DOHH2 (cell line): ENCODE measurements around the gene TMEM217.

Source experiments
- EZH2phosphoT487 ChIP-seq: fragments of 200-600 bp; sonication (generic); IDR thresholded peaks from 2 replicates; pipeline ENCODE4 v1.6.1; 2017; ENCODE audit warnings: borderline replicate concordance, mild to moderate bottlenecking, antibody characterized with exemption, low read length, moderate library complexity, mixed read lengths
- TF ChIP-seq, protein P1 (sequence below): fragments of 200-600 bp; sonication (generic); IDR thresholded peaks from one replicate; pipeline ENCODE4 v1.5.1; 2014; ENCODE audit warnings: antibody characterized with exemption, mild to moderate bottlenecking, low read depth, low read length; ENCODE audit not compliant: poor library complexity, severe bottlenecking

DNA sequence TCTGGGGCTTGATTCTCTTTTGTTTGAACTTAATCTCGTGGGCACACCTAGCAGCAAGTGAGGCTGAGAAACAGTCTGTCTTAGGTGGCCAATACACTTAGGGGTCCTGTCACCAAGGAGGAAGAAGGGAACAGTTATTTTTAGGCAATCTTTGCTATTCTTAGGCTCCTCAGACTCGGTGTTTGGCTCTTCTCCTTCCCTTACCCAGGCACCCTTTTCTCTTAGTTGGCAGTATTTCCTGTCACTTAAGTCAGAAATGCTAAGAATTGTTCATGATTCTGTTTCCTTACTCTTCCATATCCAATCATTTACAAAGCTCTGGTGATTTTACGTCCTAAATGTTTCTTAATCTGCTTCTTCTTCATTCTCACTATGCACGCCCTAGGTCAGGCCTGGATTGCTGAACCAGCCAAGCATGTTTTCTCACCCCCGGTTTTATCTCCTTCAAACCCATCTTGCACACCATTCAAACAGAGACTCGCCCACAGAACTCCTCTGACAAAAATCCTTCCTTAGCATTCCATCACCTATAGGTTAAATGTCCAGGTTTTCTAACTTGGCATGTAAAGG is 45.2 kb upstream of the TMEM217 start:
- TF ChIP-seq, protein P1, sequence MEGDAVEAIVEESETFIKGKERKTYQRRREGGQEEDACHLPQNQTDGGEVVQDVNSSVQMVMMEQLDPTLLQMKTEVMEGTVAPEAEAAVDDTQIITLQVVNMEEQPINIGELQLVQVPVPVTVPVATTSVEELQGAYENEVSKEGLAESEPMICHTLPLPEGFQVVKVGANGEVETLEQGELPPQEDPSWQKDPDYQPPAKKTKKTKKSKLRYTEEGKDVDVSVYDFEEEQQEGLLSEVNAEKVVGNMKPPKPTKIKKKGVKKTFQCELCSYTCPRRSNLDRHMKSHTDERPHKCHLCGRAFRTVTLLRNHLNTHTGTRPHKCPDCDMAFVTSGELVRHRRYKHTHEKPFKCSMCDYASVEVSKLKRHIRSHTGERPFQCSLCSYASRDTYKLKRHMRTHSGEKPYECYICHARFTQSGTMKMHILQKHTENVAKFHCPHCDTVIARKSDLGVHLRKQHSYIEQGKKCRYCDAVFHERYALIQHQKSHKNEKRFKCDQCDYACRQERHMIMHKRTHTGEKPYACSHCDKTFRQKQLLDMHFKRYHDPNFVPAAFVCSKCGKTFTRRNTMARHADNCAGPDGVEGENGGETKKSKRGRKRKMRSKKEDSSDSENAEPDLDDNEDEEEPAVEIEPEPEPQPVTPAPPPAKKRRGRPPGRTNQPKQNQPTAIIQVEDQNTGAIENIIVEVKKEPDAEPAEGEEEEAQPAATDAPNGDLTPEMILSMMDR: no peak
- TF ChIP-seq EZH2phosphoT487: no peak
